PFSK-1 (cell line): ENCODE results near the gene DUOX2.

ENCODE experiments used
- POLR2AphosphoS5 ChIP-seq: IDR thresholded peaks from 2 replicates; pipeline ENCODE4 v1.6.1; 2012; ENCODE audit warnings: low read depth, mild to moderate bottlenecking, control low read depth, low read length, moderate library complexity
- REST ChIP-seq, 2 experiments: IDR thresholded peaks; 2 replicates each; pipeline versions ENCODE4 v1.6.1 to v1.8.0; 2011 to 2012; ENCODE audit warnings: low read depth in 2 of 2, low read length in 2 of 2, control low read depth in 1 of 2, inconsistent platforms in 1 of 2, mild to moderate bottlenecking in 1 of 2, moderate library complexity in 1 of 2; ENCODE audit not compliant: insufficient read depth in 1 of 2
- SIN3A ChIP-seq: IDR thresholded peaks from 2 replicates; pipeline ENCODE4 v1.6.1; 2012; ENCODE audit warnings: mild to moderate bottlenecking, low read length, moderate library complexity, borderline replicate concordance; ENCODE audit not compliant: insufficient read depth
- TAF1 ChIP-seq: IDR thresholded peaks from 2 replicates; pipeline ENCODE4 v1.6.1; 2012; ENCODE audit warnings: low read length, control low read depth, borderline replicate concordance; ENCODE audit not compliant: insufficient read depth

- no peak for TF ChIP-seq POLR2AphosphoS5
- TF ChIP-seq SIN3A = no peak
- no peak for TF ChIP-seq REST (IDR thresholded peaks at IDR 0.05; ENCODE audit: insufficient read depth in 1 of 2, low read depth in 2 of 2, low read length in 2 of 2)
- no peak for TF ChIP-seq TAF1
Measured at GRCh38 chr15:45121706-45122417, 7.9 kb upstream of the DUOX2 start.
